Mammary epithelial cell (primary cell): Measurements from ENCODE around the gene PHLDB3.
"Not testable (repeated sequence)": the region's sequence is repeated elsewhere in the genome, so short reads cannot be mapped to it uniquely, and the experiment has no call there.

Experiments used
- EZH2 ChIP-seq: IDR thresholded peaks from 2 replicates; pipeline ENCODE4 v1.6.1; 2012; ENCODE audit warnings: low read length, inconsistent platforms, borderline replicate concordance
- TF ChIP-seq, protein P1 (sequence below), 2 donors: IDR thresholded peaks in 1 of 2; conservative IDR thresholded peaks in 1 of 2; 2 replicates each; pipeline ENCODE4 v1.5.1; 2011 to 2012; ENCODE audit warnings: inconsistent platforms in 2 of 2, low read length in 2 of 2, mild to moderate bottlenecking in 2 of 2, control low read depth in 1 of 2, low read depth in 1 of 2; ENCODE audit not compliant: insufficient read depth in 1 of 2; ENCODE audit errors: extremely low read depth in 1 of 2

DNA sequence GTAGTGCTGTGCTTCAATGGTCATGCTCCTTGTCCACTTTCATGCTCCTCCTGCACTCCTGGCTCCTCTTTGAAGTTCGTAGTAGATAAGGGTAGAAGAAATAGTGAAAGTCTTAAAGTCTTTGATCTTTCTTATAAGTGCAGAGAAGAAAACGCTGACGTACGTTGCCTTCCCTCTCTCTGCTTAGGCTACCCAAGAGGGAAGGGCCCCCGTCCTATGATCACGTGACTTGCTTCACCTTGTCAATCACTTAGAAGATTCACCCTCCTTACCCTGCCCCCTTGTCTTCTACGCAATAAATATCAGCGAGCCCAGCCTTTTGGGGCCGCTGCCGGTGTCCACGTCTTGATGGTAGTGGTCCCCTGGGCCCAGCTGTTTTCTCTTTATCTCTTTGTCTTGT, 67.3 kb downstream of the PHLDB3 start:
- TF ChIP-seq, protein P1, sequence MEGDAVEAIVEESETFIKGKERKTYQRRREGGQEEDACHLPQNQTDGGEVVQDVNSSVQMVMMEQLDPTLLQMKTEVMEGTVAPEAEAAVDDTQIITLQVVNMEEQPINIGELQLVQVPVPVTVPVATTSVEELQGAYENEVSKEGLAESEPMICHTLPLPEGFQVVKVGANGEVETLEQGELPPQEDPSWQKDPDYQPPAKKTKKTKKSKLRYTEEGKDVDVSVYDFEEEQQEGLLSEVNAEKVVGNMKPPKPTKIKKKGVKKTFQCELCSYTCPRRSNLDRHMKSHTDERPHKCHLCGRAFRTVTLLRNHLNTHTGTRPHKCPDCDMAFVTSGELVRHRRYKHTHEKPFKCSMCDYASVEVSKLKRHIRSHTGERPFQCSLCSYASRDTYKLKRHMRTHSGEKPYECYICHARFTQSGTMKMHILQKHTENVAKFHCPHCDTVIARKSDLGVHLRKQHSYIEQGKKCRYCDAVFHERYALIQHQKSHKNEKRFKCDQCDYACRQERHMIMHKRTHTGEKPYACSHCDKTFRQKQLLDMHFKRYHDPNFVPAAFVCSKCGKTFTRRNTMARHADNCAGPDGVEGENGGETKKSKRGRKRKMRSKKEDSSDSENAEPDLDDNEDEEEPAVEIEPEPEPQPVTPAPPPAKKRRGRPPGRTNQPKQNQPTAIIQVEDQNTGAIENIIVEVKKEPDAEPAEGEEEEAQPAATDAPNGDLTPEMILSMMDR (conservative IDR thresholded peaks at IDR 0.05 in 1 of 2, IDR thresholded peaks at IDR 0.05 in 1 of 2; ENCODE audit: extremely low read depth in 1 of 2, insufficient read depth in 1 of 2, low read depth in 1 of 2, low read length in 2 of 2): not testable (repeated sequence)
- not testable (repeated sequence) for TF ChIP-seq EZH2
